ENCODE data around the gene CHMP2B.
"Not testable (repeated sequence)": the region's sequence is repeated elsewhere in the genome, so short reads cannot be mapped to it uniquely, and the experiment has no call there.

The CHMP2B gene

DNA sequence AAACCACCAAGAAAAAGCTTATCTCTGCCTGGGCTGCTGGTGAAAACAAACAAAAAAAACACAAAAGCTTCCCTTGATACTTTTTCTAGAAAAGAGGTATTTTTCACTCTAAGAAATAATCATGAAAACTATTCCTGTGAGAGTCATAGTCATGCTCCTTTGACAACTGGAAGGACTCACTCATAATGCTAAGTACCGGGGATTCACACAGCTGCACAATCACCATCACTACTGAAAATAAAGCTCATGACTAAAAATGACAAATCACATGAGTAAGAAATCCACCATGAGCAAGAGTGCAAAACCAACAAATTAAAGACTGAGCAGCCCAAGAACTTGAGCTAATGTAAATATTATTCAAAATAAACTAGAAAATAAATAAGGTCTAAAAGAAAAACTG lies 59.9 kb downstream of the CHMP2B start:
- no peak for DNase-seq (ENCODE audit: low spot score)
- TF ChIP-seq CTCF (IDR thresholded peaks at IDR 0.05; ENCODE audit: borderline replicate concordance, control extremely low read depth, extremely low read depth, insufficient read depth, missing control alignments): no peak
- in situ Hi-C loops (cut with MboI; ENCODE audit: low sequenced_read_pairs, unreplicated experiment): no loop called here

DNA sequence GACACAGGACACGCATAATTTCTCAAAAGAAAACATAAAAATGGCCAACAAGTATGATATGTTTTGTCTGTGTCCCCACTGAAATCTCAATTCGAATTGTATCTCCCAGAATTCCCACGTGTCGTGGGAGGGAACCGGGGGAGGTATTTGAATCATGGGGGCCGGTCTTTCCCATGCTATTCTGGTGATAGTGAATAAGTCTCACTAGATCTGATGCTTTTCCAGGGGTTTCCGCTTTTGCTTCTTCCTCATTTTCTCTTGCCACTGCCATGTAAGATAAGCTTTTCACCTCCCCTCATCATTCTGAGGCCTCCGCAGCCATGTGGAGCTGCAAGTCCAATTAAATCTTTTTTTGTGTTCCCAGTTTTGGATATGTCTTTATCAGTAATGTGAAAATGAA lies 61.3 kb downstream of the CHMP2B start:
- TF ChIP-seq CTCF (IDR thresholded peaks at IDR 0.05; ENCODE audit: borderline replicate concordance, control extremely low read depth, extremely low read depth, insufficient read depth, missing control alignments): no peak
- DNase-seq (ENCODE audit: low spot score): no peak

DNA sequence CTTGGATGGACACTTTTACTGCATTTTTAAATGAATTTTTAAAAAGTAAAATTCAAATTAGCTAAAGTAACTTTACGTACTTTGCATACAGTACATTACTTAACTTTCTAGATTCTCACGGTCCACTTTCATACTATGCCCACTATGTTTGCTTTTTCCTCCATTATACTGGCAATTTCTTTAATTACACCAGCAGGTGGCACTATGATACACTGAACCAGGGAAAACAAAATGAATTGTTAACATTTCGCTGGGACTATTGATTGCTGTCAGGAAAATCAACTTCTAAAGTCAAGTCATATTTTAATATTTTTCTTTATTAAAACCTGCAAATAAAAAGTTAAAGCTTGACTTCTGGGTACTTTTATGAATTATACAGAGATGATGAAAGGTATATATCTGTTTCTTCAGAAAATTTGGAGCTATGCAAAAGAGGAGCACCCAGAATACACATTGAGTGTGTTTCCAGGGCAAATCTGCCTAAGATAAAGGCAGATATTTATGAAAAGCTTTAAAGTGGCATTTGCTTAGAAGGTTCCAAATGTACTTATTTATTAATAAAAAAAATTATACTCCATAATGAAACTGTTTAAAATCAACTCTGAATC lies 71.1 kb downstream of the CHMP2B start:
- DNase-seq (ENCODE audit: low spot score): peak; percentile 34
- peak; percentile 38 for TF ChIP-seq CTCF (IDR thresholded peaks at IDR 0.05; ENCODE audit: borderline replicate concordance, control extremely low read depth, extremely low read depth, insufficient read depth, missing control alignments)
- in situ Hi-C loops (cut with MboI; ENCODE audit: low sequenced_read_pairs, unreplicated experiment): no loop called here

More for the DNA sequence above, 61.3 kb downstream of the CHMP2B start:
- in situ Hi-C loops (cut with MboI; ENCODE audit: low sequenced_read_pairs, unreplicated experiment): no loop called here

GRCh38 chr3:87305031-87305430 lies 77.9 kb downstream of the CHMP2B start:
- DNase-seq (ENCODE audit: low spot score); in situ Hi-C loops (cut with MboI; ENCODE audit: low sequenced_read_pairs, unreplicated experiment): not testable (repeated sequence)
